GM12891 (cell line): ENCODE results near the gene TMEM125.
A peak's percentile ranks its signal among the peaks of the same experiment; 100 is the strongest.

Experiments used
- DNase-seq: peaks from one replicate; pipeline ENCODE4 v3.0.0; 2011; ENCODE audit warnings: low spot score; ENCODE audit not compliant: insufficient read length
- FAIRE-seq: peaks from 2 replicates; lab custom pipeline; 2011; peaks lifted over from hg19 to GRCh38; lab: Jason Lieb, UNC
- PAX5 ChIP-seq: IDR thresholded peaks from 2 replicates; pipeline ENCODE4 v1.6.1; 2011; ENCODE audit warnings: low read length, moderate library complexity, mild to moderate bottlenecking; ENCODE audit not compliant: insufficient read depth, severe bottlenecking
- POLR2A ChIP-seq: IDR thresholded peaks from 2 replicates; pipeline ENCODE4 v1.6.1; 2011; ENCODE audit warnings: low read depth, low read length, control low read depth
- POLR2AphosphoS5 ChIP-seq: IDR thresholded peaks from 2 replicates; pipeline ENCODE4 v1.6.1; 2011; ENCODE audit warnings: low read depth, low read length, control low read depth
- POU2F2 ChIP-seq: IDR thresholded peaks from 2 replicates; pipeline ENCODE4 v1.6.1; 2011; ENCODE audit warnings: low read depth, mild to moderate bottlenecking, control low read depth, low read length, moderate library complexity
- SPI1 ChIP-seq: IDR thresholded peaks from 2 replicates; pipeline ENCODE4 v1.6.1; 2011; ENCODE audit warnings: low read depth, low read length, control low read depth
- TAF1 ChIP-seq: IDR thresholded peaks from 2 replicates; pipeline ENCODE4 v1.6.1; 2011; ENCODE audit warnings: low read depth, low read length, control low read depth

Gene TMEM125

DNA sequence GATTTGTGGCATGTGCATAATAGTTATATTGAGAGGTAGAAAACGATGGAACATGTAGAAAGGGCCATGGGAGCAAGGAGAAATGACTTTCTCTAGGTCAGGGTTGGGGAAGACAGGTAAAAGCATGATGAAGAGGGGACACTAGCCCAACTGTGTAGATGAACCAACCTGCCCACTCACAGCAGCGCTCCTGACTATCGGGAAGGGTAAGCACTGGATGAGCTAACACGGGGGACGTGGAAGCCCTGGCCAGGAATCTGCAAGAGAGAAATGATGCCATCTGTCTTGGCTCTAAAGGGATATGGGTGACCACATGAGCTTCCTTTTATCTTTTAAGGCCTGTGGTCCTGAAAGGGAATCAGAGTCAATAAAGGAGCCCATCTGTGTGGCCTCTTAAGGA is 36.2 kb upstream of the TMEM125 start:
- DNase-seq (no peak), FAIRE-seq (no peak)
- TF ChIP-seq POLR2A (no peak), SPI1 (no peak)

DNA sequence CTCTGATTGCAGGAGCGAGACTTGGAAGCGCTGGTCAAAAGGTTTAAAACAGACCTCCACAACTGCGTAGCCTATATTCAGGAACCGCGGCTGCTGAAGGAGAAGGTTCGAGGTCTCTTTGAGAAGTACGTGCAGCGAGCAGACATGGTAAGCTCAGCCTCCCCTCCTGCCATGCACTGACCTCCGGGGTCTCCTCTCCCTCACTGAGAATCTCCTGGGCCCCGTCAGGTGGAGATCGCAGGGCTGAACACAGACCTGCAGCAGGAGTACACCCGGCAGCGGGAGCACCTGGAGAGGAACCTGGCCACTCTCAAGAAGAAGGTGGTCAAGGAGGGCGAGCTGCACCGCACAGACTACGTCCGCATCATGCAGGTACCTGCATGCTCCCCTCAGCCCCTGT is 35.5 kb upstream of the TMEM125 start:
- DNase-seq (no peak), FAIRE-seq (no peak)
- TF ChIP-seq POU2F2, result no peak
- no peak for TF ChIP-seq POLR2AphosphoS5
- TF ChIP-seq POLR2A, result no peak
- no peak for TF ChIP-seq PAX5
- no peak for TF ChIP-seq TAF1
- no peak for TF ChIP-seq SPI1

DNA sequence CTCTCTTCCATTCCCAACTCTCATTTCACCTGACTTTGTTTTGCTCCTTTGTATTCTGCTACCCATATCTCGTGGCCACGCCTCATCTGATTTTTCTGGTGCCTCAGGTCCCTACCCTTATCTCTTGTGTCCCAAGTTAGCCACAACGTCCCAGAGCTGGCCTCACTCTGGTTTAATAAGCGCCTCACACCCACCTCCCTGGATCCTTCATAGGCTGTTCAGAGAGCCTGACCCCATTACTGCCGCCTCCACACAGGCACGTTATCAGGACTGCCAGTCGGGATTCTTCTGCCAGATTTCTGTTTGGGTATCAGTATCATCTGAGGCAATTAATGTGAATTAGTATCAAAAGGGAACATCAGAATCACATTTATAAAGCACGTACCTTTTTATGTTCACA is 34.7 kb upstream of the TMEM125 start:
- FAIRE-seq (no peak), DNase-seq (no peak)
- no peak for TF ChIP-seq POLR2AphosphoS5
- TF ChIP-seq TAF1, result no peak
- TF ChIP-seq POLR2A, result no peak
- TF ChIP-seq POU2F2, result no peak
- TF ChIP-seq SPI1, result no peak
- TF ChIP-seq PAX5, result no peak

DNA sequence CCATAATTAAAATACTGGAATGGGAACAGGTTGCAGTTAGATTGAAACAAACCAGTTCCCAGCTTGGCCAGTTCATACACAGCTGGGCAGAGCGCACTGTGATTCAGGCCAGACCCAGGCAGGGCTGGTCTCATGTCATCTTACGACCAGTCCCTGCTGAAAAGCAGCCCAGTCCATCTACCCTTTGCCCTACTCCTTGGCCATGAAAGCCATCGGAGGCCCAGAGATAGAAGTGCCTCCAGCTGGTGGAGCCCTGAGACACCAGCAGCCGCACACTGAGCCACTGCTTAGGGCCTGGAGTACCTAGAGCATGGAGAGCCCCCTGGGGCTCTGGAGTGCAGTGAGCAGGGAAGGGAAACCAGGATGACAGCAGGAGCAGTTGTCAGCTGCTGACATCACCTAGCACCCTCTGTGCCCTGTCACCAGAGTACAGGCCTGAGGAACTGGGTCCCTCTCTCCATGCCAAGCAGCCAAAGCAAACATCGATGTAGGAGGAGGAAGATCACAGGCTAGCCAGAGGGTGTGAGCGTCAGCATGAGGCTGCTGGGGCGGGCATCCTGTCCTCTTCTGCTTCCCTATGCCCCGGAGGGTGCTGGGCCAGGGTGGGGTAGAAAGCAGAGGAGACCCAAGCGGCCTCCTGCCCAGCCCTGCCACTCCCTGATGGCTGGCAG is 34.2 kb upstream of the TMEM125 start:
- DNase-seq (no peak), FAIRE-seq (no peak)
- TF ChIP-seq POLR2A, result no peak

DNA sequence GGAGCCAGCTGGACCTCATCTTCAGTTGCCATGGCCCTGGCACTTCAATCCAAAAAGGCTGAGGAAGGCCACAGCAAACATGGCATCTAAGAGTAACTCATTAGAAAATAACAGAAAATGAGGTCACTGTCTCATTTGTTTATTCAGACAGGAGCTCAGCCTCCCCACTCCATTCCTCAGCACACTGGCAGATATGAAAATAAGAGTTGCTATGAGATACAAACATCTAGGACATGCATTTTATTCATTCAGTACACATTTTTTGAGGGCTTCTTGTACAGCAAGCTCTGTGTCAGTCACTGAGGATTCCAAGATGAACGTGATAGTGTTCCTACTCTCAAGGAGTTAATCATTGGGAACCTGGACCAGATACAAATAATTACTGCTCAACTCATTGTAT is 32.7 kb upstream of the TMEM125 start:
- FAIRE-seq, result no peak
- no peak for DNase-seq
- no peak for TF ChIP-seq POLR2AphosphoS5

DNA sequence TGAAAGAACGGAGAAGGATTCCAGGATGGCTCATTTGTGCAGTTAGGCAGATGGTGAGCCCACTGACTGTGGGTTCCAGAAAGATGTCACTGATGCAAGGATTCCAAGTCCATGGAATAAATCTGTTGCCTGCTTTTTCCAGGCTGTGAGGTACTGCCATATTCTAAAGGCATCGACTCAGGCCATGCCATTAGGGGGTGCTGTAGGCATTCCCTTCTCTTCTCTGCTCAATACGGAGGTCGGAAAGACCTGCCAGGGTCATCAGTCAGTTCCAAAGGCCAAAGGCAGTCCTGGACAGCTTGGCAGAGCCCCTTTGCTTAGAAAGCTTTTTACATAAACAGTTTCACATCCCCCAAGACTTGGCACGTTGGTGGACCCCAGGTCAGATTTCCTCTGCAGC is 31.7 kb upstream of the TMEM125 start:
- FAIRE-seq, result peak; percentile 89
- DNase-seq, result peak; percentile 52
- TF ChIP-seq POLR2A (no peak), TAF1 (no peak), PAX5 (no peak), SPI1 (no peak), POU2F2 (no peak), POLR2AphosphoS5 (no peak)

DNA sequence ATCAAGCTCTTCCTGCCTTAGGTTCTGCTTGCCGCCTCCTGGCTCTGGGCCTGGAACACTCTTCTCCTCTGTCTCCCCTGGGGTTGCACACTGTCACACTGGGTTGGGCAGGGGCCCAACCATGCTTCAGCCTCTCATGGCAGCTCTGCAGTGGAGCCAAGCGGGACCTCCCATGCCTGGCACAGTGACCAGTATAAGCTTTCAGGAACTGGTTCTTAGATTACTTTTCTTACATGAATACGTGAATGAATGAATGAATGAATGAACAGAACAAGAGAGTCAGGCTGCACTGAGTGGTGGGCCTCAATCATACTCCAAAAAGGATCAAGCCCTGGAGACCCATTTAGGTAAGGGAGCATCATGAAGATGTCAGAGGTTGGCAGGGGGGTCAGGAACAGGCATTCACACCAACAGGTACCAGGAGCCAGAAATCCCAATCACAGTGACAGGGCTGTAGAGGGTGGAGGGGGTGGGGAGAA is 30.8 kb upstream of the TMEM125 start:
- FAIRE-seq (no peak), DNase-seq (no peak)
- TF ChIP-seq SPI1 (no peak), POLR2A (no peak), POLR2AphosphoS5 (no peak), TAF1 (no peak), PAX5 (no peak), POU2F2 (no peak)

DNA sequence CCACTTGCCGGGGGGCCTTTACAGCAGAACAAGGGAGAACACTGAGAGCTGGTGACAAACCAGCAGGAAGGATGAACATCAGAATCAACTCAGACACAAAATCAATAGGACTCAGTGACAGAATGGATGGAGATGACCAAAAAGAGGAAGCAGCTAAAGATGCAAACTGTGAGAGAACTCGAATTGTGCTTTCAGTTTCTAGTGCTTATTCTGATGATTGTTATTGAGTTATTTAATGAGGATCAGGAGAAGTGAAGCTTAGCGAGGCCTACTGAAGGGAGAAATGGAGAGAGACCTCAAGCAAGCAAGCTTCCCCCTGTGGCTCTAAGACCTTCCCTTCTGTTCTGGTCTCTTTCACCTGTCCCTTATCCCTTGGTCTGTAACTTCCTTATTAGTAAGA is 30.3 kb upstream of the TMEM125 start:
- FAIRE-seq (peak; percentile 92), DNase-seq (peak; percentile 60)
- TF ChIP-seq SPI1, result peak; percentile 94
- TF ChIP-seq TAF1, result no peak
- TF ChIP-seq PAX5, result no peak

DNA sequence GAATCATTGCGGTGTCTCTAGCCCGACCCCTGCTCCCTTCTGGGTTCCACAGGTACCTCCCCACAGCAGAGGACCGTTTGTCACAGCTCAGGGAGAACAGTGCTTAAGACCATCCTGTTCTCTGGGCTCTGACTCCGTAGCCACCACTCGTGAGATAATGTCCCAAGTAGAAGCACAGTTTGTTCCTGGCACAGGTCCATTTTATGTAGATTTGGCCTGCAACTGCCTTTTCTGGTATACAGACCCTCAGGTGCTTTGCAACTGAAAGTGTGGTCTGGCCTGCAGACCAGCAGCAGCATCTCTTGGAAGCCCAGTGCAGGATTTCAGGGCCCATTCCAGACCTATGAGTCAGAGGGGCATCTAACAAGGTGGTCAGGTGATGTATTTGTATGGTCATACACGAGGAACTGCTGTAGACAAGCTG is 28.4 kb upstream of the TMEM125 start:
- DNase-seq (no peak), FAIRE-seq (no peak)
- no peak for TF ChIP-seq POLR2A
- no peak for TF ChIP-seq PAX5
- TF ChIP-seq POU2F2, result no peak
- no peak for TF ChIP-seq TAF1
- TF ChIP-seq POLR2AphosphoS5, result no peak
- no peak for TF ChIP-seq SPI1

DNA sequence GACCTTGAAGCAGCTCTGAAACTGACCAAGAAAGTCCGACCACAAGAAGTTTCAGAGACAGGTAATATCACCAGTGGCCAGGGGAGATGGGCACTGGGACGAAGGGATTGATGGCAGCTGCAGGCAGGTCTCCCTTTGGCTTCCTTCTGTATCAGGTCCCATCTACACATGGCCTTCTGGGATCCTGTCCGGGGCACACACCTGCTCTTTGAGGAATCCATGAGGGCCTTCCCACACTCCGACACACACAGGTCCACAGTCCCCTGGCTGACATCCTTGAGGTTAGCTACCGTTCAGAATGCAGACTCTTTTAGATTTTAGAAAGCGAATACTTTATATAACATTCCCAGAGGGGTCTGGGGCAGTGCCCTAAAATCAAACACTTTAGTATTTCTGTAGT is 26.5 kb upstream of the TMEM125 start:
- TF ChIP-seq POU2F2, result no peak
- no peak for TF ChIP-seq PAX5
- TF ChIP-seq SPI1, result no peak
- no peak for TF ChIP-seq TAF1
- TF ChIP-seq POLR2AphosphoS5, result no peak
- TF ChIP-seq POLR2A, result no peak
- DNase-seq, result no peak
- no peak for FAIRE-seq

DNA sequence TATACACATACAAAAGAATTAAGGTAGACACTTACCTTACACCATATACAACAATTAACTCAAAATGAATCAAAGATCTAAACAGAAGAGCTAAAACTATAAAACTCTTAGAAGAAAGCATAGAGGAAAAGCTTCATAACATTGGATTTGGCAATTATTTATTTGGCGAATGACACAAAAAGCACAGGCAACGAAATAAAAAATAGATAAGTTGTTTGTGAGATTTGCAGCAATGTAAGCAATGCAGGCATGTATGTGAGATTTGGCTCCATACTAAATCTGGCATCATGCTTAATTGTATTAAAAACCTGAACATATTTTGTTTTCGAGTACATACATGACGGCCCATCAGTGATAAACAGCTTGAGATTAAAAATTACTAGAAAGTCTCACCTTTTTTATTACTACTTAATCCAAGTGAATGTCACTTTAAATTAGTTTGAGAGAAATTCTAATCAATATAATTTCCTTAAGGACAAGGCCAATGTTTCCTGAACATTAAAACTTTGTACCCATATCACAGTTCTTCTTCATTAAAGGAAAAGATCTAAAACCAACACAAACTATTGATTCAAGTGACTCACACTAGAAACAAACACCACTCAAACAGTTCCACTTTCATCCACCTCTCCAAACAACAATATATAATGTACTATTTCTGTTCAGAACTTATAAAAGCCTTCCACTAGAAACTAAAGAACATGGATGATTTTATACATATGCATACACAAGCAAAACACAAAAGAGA is 23.1 kb upstream of the TMEM125 start:
- no peak for TF ChIP-seq POLR2A
- FAIRE-seq (no peak), DNase-seq (no peak)
